ENCODE data around the gene ANKRD39.
"Not testable (repeated sequence)": the region's sequence is repeated elsewhere in the genome, so short reads cannot be mapped to it uniquely, and the experiment has no call there.

GRCh38 chr2:96889502-96889901 lies 31.7 kb upstream of the ANKRD39 start:
- not testable (repeated sequence) for TF ChIP-seq CTCF, POLR2AphosphoS5, POLR2A (IDR thresholded peaks at IDR 0.05)
